ENCODE data around the gene GPR61.

Gene GPR61

DNA sequence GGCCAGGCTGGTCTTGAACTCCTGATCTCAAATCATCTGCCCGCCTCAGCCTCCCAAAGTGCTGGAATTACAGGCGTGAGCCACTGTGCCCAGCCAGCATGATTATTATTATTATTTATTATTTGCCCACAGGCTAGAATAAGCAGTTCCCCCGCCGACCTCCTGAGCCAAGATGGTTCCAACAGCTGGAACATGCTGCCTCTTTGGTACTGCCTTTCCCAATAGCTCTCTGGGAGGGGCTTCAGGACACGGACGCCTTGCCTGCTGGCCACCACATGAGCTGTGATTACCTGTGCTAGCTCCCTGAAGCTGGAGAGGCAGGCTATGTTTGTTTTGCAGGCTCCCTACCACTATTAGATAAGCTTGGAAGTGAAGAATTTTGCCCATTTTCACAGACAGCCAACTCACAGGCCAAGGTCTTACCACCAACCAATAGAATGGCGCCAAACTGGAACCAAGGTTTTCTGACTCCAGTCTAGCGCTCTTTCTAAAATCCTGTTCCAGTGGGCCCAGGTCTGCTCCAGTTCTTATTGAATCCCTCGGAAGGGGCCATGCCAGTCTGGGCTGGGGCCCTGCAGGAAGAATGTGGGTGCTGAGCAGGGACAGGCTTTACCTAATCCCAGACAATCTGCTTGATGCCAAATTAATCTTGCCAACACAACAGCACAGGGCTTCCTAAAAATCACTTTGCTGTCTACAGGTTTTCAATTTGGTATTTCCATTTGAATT lies 2.1 kb upstream of the GPR61 start:
- no peak for FAIRE-seq

DNA sequence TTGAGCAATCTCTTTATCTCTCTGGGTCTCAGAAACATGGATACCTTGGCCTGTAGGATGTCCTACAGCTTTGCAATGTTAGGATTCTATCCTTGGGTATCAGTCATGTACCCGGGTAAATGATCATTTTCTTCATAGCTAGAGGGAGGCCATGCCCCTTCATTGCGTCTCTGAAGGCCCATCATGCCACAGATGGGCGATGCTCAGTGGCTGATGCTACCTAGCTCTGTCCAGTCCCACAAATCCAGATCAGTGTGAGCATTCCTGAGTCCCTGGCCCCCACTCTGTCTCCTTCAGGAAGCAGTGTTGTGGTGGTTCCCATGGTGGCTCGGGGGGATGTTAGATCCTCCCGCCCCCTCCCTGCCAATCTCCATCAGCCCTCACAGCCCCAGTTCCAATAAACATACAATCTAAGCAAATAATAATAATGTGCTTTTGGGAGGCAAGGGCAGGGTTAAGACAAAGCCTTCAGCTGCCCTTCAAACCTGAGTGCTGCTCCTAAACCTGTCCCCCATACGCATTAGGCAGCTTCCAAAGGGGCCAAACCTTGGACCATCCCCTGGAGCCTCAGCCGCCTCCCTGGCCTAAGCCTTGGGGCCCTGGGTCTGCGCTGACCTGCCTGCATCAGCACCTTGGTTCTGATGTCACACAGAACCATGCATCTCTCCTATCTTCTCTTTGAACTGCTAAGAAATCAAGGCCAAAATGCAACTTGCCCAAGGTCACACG lies 681 bp upstream of the GPR61 start:
- FAIRE-seq, result no peak

DNA sequence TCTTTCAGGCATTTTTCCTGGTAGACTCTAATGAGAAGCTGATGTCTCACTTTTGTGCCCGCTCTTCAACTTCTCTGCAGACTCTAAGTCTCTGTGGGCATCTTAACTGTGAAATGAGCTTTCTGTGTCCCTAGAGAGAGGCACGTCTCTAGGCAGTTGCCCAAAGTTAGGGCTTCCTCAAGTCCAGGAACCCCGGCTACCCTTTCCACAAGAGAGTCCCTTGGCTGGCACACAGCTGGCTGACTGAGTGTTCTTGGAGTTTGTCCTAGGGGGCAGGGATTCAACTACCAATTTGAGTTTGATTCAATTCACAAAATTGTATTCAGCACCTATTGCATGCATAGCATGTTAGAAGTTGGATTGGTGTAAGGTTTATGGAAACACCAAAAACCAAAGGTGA lies 1.4 kb downstream of the GPR61 start:
- FAIRE-seq, result no peak

DNA sequence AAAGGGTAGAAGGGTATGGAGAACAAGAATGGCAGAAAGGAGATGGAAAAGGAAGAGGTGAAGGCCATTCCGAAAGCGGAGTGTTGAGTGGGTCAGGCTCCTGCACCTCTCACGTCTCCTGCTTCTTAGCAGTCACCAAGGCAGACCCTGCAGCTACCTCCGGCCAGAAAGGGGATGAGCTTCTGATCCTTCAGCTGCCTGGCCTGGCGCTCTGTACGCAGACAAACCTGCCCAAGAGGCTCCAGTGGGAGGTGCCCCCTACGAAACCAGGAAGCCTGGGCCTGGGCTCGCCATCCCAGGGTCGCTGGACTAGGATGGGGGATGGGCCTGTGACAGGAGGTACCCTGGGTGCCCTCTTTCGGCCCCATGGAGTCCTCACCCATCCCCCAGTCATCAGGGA lies 3.0 kb downstream of the GPR61 start:
- no peak for FAIRE-seq

DNA sequence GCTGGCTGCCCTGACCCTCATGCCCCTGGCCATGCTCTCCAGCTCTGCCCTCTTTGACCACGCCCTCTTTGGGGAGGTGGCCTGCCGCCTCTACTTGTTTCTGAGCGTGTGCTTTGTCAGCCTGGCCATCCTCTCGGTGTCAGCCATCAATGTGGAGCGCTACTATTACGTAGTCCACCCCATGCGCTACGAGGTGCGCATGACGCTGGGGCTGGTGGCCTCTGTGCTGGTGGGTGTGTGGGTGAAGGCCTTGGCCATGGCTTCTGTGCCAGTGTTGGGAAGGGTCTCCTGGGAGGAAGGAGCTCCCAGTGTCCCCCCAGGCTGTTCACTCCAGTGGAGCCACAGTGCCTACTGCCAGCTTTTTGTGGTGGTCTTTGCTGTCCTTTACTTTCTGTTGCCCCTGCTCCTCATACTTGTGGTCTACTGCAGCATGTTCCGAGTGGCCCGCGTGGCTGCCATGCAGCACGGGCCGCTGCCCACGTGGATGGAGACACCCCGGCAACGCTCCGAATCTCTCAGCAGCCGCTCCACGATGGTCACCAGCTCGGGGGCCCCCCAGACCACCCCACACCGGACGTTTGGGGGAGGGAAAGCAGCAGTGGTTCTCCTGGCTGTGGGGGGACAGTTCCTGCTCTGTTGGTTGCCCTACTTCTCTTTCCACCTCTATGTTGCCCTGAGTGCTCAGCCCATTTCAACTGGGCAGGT lies 3.8 kb downstream of the GPR61 start:
- FAIRE-seq, result no peak

DNA sequence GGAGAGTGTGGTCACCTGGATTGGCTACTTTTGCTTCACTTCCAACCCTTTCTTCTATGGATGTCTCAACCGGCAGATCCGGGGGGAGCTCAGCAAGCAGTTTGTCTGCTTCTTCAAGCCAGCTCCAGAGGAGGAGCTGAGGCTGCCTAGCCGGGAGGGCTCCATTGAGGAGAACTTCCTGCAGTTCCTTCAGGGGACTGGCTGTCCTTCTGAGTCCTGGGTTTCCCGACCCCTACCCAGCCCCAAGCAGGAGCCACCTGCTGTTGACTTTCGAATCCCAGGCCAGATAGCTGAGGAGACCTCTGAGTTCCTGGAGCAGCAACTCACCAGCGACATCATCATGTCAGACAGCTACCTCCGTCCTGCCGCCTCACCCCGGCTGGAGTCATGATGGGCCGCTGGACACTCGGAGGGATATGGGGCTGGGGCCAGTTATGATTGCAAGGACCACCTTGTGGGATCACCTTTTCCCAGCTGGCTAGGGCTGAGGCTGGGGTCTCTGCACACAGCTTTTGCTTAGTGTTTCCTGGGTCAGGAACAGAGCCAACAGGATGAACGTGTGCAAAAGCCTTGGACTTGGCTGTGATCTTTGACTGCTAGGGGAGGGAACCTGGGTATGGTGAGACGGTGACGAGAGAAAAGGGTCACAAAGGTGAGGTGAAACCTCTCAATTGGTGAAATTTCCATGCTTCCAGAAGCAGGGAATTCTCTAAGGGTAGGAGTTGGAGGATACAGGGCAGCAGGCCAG lies 4.5 kb downstream of the GPR61 start:
- FAIRE-seq, result no peak

DNA sequence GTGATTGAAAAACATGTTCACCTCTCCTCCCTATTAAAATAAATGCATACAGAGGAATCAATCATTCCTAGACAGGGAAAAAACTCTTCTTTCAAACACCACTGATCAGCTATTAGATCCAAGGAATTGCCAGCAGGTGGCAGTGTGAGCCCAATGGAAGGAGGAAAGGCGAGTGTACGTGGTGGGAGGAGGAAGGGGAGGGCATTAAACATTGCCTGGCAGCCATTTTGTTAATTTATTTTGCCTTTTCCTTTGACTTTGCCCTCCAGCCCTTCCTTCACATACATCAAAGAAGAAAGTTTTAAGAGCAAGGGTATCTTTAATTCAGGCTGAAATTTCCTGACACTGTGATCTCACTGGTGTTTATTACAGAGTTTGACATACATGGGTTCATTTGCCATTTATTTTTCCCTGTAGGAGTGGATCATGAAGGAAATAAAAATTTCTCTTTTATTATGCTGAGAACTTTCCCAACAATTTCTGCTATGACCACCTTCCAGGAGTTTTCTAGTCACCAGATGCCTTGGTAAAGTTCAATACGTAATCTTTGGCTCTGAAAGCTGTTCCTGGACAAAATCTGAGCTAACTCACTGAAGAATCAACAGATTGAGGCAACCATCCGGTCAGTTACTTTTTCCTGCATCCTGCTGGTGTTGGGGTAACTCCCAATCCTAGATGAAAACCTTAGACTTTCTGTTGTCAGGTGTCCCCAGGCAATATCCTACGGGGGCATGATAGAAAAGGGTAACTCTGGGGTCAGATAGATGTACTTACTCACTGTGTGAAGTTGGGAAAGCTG lies 6.8 kb downstream of the GPR61 start:
- peak; percentile 97 for FAIRE-seq

DNA sequence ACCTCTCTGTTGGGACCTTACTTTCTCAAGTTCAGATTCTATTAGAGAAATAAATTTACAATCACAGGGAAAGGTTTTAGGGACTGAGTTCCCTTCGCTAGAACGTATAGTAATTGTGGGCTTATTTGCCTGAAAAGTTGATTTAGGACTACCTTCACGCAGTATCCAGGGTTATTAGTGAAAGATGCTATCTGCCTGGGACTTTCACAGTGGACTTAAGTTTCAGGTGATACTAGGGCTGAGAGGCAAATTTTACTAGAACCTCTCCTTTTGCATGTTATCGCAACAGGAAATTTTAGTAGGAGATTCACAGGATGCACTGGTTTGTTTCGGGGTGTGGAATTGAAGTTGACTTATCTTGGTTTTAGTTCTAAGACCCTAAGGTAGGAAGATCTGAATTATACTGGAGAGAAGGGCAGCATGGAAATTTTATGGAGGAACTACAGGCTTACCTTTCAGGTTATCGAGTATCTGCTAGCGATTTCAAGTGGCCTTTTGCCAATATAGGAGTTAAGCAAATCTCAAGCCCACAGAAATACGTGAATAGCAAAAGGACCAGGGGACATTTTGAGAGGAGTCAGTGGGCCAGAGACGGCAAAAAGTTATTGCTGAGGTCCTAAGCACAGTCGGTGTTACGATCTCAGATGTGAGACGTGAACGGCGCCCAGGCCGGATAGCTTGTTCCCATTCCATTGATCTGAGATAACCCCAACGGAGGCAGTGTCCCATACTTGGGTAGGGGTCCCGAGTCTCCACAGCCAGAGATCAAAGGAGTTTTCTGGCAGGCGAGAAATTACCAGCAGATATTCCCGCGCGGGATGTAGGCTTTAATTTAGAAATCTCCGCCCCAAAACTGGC lies 8.0 kb downstream of the GPR61 start:
- FAIRE-seq, result no peak

DNA sequence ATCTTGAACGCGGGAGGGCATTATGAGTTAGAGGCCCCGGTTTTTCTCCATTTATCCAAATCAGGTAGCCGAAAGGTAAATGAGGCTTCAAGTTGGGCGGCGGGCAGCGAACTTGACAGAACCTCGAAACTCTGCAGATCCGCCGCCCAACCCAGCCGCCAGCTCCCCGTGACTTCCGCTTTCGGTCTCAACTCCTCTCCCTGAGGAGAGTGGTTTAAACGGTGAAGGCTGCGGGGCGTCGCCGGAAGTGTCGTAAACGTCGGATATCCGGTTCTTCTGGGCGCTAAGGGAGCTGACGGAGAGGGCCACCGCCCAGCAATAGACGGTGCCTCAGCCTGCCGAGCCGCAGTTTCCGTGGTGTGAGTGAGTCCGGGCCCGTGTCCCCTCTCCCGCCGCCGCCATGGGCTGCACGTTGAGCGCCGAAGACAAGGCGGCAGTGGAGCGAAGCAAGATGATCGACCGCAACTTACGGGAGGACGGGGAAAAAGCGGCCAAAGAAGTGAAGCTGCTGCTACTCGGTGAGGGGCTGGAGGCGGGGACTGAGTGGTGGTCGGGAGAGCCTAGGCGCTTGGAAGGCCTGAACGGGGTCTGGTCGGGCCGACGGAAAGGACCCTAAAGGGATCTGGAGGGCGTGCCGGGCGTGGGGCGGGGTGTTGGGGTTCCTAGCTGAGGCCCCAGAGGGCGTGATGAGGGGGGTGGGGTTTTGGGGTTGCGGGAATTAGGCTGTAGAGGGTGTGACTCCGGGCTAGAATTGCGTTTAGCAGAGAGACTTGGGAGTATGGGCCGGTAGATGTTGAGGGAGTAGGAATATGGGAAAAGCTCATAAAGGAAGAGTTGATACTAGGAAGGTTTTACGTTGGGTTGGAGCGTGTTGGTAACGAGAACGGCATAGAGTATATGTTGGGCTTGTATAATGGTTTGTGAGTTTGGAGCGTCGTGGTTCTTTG lies 8.9 kb downstream of the GPR61 start, which contains the start of gene GNAI3:
TSS of gene GNAI3 (plus strand) at position 295 of the 947 bp plus-strand sequence. CDS start at position 401, 106 bp downstream.
- peak; percentile 81 for FAIRE-seq

DNA sequence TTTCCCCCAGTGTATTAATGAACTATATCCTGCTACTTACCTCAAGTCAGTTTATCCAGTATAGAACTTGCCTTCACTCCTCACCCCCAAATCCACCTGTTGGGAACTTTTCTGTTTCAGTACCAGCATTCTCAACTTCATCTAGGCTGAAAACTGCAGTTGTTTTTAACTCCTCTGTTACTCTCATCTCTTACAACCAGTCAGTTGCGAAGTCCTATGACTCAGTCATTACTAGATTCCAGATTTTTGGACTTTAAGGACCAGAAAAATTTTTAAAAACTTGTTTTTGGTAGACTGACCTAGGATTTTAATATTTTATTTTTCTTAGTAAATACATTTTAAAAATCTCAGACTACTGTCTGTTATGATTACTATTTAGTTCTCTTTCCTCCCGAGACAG lies 16.9 kb downstream of the GPR61 start:
- no peak for FAIRE-seq

DNA sequence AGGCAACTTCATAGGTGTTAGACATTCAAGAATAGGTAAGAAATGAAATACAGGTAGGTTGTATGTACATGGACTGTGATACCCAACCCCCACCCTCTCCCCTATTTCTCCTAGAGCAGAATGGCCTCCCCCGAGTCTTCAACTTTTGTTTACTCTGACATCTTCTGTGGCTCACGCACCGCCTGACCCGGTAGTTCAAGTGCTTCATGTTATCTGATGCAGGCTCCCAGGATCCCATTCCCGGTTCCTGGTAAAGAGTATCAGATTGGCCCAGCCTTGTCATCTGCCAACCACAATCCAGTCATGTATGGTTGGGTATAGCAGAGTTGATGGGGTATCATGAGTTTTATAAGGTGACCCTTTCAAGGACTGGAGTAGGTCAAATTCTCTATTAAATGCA lies 17.8 kb downstream of the GPR61 start:
- no peak for FAIRE-seq

DNA sequence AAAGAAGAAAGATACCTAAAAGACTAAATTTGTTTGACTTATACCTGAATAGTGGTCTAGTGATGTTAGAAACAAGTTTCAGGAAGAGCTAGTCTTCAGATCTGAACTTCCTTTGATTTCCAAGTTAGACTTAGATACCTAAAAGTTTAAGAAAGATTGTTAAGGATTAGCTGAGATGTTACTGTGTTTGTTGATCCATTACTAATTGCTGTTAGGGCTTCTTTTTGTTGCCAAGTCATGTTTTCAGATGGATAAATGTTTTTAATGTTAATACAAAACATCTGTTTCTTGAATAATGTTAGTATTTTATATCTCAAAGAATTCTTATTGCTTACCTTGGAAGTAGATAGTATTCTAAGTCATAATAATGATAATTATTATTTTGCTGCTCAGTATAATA lies 20.3 kb downstream of the GPR61 start:
- peak; percentile 59 for FAIRE-seq

DNA sequence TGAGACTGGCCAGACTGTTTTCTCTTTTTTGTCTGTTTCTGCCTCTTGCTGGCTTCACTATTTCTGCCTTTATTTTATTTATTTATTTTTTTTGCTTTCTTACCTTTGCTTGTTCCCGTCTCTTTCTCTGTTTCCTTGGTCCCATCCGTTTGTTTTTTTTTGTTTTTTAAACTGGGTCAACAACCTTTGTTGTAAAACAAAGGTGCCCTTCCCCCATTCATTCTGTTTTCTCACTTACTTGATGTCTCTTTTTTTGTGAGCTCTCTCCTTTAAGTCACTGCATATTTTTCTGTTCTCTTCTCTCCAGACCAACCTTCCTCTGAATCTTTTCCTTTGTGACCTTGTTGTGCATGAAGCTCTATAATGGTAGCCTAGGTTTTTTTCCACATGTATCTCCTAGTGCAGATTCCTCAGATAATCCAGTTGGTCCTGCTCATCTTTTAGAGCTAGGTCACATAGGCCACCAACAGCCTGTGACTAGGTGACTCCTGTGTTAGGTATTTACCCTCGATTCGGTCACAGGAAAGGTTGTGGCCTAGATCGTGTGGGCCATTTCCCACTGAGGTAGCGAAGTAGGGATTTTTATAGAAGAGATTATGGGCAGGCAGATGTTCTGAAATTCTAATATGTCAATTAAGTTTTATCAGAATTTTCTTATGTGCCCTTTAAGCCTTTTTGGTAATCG lies 24.7 kb downstream of the GPR61 start:
- FAIRE-seq, result no peak

DNA sequence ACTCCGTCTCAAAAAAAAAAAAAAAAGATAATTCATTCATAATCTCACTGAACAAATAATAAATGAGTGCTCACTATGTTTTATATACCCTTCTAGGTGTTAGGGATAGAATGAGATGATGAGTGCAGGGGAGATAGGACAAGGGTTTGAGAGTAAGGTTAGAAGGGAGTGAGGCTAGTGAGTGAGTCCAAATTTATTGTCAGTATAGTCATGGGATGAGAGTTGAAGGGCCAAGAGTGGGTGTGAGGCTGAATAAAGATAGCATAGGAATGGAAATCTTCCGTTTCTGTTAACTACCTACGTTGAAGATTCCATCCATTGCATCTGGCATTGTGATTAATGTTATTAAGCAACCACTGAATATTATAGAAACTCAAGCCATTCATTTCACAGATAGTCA lies 25.6 kb downstream of the GPR61 start:
- FAIRE-seq, result no peak

DNA sequence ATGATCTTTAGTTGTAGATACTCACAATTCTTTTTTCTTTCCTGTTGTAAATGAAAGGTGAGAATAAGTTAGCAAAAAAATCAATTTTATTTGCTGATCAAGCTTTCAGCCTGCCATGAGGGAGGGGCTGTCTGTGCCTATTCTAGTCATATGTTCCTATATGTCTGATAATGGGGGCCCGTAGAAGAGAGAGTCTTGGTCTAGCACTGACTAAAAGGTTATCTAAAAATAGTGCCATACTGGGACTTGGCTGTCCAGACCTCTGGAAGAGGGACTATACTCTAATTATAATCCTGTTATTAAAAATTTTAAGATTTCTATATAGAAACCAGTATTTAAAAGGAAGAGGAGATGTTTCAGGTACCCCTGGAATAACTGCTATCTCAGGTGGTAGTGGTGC lies 27.3 kb downstream of the GPR61 start:
- no peak for FAIRE-seq

DNA sequence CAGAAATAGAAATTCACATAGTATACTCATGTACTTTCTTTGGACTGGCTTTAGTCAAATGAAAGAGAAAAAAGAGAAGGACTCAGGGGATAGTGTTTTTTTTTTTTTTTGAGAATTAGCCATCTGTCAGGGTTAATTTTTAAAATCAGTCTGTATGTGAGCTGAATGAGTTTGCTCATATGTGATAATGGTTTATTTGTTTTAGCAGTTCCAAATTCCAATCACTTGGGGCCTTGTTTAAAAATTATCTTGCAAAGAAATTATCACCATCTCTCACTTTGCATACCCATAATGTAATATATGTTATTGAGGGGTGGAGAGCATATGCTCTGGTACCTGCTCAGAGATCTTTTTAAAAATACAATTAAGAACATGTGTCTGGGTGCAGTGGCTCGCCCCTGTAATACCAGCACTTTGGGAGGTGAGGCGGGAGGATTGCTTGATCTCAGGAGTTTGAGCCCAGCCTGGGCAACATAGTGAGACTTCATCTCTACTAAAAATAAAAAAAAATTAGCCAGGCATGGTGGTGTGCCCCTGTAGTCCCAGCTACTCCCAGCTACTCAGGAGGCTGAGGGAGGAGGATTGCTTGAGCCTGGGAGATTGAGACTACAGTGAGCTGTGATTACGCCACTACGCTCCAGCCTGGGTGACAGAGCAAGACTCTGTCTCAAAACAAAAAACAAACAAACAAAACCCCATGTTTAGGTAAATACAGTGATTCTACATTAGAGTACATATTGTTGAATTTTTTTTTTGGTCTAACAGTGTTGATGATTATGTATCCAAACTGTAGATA lies 28.4 kb downstream of the GPR61 start:
- no peak for FAIRE-seq

DNA sequence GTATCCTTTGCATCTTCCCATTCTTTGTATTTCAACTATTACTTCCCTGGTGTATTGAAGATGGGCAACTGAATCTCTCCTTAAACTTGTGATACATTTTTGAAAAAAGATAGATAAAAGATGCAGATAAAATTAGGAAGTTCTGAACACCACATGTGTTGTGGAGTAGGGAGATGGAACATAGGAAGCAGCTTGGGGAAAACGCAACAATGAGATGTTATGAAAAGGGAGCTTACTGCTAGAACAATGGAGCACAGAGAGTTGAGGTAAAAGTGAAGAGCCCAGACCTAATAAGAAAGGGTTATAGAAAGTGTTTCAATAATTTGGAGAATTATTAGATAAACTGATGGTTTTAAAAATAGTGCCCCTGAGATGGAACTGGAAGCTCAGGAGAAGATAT lies 29.7 kb downstream of the GPR61 start:
- no peak for FAIRE-seq

DNA sequence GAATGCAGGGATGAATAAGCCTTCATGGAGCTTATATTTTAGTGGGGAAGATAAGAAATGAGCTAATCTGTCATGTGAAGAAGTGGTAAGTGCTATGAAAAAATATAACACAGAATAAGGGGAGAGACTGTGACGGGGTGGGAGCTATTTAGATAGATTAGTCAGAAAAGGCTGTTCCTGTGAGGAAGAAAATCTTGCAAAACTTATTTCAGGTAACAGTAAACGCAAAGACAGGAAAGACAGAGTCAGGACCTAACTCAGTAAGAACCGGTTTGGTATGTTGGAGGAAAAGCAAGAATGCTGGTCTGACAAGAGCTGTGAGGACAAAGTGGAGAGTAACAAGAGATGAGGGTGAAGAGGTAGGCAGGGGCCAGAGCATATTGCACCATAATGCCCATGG lies 30.7 kb downstream of the GPR61 start:
- FAIRE-seq, result no peak

DNA sequence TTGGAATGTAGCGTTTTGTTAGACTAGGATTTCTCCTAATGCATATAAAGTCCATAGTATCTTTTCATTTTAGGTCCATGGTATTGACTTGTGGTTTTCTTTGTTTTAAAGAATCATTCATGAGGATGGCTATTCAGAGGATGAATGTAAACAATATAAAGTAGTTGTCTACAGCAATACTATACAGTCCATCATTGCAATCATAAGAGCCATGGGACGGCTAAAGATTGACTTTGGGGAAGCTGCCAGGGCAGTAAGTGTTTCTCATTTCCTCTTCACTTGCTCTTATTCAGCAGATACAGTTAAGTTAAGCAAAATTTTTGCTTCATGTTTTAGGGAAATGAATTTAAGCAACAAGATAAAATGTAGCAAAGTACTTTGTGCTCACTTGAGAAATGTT lies 34.1 kb downstream of the GPR61 start:
- no peak for FAIRE-seq
